NOMO-1 treated with dmso at 0.1 percent for 144 hours (cell line): Measurements from ENCODE around the gene TMEM62.

Source experiments
- DNase-seq: peaks from one replicate; lab custom pipeline; 2025; ENCODE audit not compliant: unreplicated experiment; lab: John Stamatoyannopoulos, UW

The TMEM62 gene

GRCh38 chr15:43226436-43227305, 93.3 kb downstream of the TMEM62 start:
- no peak for DNase-seq

DNA sequence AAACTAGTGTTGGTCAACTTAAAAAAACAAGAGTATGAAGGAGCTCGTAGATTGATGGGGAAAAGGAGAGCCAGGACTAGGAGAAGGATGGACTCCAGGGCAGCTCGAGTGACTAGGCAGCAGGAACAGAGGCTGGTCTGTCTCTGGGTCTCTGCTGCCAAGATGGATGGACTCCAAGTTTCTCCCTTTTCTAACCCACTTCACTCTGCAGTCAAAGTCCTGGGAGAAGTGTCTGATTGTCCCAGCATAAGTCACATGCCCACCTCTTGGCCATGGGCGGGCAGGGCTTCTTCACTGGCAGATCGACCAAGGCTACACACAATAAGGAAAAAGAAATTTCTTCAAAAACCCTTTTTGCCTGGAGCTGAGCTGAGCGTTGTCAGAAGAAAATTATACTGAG, 96.6 kb downstream of the TMEM62 start:
- no peak for DNase-seq

DNA sequence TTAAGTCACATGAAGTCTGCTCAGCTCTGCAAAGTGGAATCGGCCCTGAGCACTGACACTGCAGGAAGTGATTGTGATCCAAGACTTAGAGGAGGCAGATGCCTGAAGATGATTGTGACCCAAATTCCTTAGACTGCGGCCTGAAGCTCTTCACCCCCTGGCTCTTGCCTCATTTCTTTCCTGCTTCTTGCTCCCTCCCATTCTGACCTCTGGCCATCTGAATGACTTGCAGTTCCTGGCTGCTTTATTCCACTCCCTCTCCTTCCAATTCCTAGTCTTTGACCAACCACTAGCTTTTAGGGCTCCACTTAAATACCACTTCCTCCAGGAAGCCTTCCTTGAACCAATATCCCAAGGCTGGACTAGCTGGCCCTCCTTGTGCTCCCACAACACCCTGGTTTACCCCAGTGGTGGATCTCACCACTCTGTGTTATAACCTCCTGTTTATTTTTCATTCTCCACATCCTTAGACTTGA, 97.3 kb downstream of the TMEM62 start:
- DNase-seq, result no peak

DNA sequence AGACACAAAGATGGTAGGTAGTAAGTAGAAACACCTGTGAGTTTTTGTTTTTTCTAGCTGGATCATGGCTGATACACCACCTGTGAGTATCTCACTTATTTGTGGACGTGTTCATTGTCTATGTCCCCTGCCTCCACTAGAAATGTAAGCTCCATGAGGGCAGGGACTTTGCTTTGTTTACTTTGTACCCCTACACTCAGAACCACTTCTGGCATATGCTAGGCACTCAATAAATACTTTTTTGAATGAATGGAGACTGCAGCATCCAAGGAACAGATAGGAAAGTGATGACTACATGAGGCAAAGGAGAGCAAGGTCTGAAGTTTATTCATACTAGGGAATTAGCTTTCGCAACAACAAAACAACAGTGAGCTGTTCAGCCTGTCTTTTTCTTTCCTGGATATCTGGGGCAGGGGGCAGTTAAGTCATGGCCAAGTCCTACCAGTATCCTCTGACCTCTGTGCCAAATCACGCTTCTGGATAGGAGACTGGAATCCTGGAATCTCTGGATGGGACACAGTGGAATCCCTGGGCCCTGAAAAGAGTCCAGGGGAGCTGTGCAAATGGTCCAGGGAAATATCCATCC, 99.0 kb downstream of the TMEM62 start:
- no peak for DNase-seq
